Cardiac septum (tissue), 1 donor: ENCODE results near the gene CNFN. TPM values are rescaled to one million over a fixed set of nuclear protein-coding genes. Genes with fewer than 3 reads are reported as not detected.

Experiments used
- DNase-seq: peaks from one replicate; pipeline ENCODE4 v3.0.0-alpha.2; 2020; ENCODE audit warnings: low spot score
- intact Hi-C: fragments of 100-400 bp; cut with DNase I; formaldehyde crosslinking; loops from one replicate; pipeline ENCODE4 v1.14.0; 2022
- total RNA-seq: library from RNA; stranded (reverse); fragmentation: NEBNext Ultra II Directional; extraction: Animal tissue kit (Norgen Biotek cat#: 25700); gene quantifications from one replicate; pipeline ENCODE4 v1.2.1, GENCODE V29; 2021
- donor health status: DM: no; HTN: no; CAD: no.

The CNFN gene
- total RNA-seq, 1 donor from 2014 or later: 0.67 TPM

DNA sequence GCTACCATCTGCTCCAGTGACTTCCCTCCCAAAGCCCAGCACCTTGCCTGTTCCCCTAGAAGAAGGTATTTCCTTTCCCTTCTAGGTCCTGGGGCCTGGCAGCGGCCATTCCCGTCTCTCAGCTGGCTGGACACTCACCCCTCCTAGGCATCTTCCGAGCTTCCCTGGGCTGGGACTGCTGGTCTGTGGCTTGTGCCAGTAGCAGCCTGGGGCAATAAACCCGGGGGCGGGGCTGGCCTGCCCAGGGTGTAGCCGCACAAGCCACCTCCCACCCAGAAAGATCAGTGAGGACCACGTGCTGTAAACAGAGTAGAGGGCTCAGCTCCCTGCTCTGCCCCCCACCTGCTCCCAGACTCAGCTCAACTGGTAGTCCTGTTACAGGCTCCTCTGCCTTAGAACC lies 22.1 kb upstream of the CNFN start:
- intact Hi-C loops: no loop called here

DNA sequence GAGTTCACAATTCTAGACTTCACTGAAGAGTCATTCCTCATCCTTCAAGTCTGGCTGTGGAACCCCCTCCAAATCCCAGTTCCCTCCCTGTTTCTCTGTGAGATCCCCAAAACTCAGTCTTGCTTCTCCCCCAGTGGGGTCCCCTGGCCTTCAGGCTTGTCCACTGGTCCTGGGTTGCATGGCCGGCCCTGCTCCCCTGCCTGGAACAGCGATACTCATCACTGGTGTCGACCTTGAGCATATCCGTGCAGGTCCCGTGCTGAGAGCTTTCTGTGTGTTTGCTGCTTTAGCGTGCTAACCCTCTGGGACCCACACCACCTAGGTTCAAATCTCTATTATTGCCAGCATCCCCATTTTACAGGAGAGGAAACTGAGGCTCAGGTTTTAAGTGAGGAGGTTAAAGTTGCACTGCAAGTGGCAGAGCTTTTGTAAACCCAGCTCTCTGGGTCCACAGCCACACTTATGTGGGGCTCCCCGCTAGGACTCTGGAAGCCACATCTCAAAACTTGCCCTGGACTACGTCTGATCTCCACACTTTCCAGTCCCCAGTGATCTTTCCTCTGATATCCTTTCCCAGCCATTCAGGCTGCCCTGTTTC lies 21.6 kb upstream of the CNFN start:
- intact Hi-C loops: no loop called here
- no peak for DNase-seq

More for the DNA sequence above, 22.1 kb upstream of the CNFN start:
- no peak for DNase-seq

DNA sequence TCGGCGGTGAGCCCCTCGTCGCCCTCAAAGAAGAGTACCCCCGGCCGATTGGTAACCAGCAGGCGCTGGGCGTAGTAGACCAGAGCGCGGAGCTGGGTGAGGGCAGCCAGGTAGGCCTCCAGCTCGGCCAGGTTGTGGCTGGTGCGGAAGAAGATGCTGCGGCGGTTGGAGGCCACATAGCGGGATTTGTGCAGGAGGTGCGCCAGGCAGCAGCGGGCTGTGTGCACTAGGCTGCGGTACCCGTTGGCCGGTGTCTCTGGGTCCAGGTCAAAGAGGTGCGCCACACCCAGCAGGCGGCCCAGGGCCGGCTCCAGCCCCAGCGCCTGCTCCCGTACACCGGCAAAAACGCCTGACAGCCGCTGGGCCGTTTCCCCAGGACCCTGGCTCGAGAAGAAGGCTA lies 20.3 kb upstream of the CNFN start:
- intact Hi-C loops: no loop called here
- no peak for DNase-seq

DNA sequence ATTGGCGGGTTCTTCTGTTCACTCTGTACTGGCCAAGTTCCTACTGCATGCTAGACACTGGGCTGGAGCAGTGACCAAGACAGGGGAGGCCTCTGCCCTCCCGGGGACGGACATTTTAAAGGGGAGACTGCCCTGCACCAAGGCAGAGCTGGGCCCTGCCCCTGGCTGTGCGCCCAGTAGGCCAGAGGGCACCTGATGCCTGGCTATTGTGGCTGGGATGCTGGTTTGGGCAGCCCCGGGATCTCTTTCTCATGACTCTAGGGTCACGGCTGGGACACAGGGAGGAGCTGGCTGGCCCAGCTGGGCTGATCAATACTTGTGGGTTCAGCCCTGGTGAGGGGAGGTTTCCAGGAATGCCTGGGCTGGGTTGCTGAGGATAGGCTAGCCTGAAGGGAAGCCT lies 19.4 kb upstream of the CNFN start:
- peak; percentile 79 for DNase-seq
- intact Hi-C loops: no loop called here

DNA sequence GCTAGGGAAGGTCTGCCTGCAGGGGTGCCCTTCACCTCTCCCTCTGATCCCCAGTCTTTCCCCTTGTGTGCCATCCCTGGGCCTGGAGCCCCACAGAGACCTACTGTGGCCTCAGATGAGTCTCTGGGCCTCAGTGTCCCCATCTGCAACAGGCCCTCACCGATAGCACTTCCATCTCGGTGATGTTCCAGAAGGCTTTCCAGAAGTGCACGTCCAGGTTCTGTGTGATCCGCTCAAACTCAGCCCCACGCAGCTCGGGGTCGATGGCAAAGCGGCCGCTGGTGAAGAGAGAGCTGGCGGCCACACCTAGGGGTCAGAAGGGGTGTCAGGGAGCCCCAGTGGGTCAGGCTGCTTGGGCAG lies 17.7 kb upstream of the CNFN start:
- intact Hi-C loops: no loop called here
- no peak for DNase-seq

DNA sequence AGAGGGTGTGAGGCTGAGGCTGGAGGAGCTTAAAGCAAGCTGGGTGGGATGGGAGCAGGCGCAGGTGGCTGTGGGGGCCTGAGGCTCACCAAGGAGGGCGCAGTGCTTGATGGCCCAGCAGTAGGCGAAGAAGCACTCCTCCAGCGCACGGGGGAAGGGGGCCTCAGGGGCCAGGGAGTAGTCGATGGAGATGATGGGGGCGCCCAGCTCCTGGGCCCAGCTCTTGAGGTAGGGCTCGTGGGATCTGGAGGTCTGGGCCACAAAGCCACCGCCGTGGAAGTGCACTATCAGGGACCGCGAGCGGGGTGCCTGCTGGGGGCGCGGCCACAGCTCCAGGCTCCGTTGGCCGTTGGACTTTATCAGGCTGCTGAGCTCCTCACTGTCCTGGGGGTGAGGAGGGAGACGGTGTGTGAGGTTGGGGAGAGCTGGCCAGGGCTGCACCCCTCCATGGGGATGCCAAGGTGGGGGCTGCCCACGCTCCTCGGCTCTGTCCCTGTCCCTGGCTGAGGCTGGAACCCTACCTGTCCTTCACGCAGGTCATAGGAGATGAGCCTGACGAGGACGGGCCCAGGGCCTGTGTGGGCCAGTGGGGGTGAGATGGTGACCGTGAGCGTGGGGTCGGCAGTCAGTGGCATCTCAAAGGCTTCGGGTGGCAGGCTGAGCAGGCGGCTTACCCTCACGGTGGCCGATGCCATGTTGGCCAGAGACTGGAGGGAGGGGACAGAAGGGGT lies 17.2 kb upstream of the CNFN start:
- DNase-seq: no peak
- intact Hi-C loops: no loop called here

DNA sequence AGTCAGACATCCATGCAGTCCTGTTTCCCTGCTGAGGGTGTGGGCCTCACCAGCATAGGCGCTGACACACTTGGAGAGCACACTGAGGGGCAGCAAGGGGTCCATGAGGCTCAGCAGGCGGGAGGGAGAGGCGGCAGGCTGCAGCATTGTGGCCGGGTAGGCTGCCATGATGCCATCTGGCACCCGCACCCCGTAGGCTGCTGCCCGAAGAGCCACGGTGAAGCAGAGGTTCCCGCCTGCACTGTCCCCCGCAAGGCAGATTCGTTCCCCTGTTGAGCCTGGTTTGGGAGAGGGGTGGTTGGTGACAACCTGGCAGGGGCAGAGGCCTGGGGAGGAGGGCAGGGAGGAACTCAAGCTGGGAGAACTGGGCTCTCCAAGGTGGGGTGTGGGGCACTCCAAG lies 16.0 kb upstream of the CNFN start:
- no peak for DNase-seq
- intact Hi-C loops: no loop called here

DNA sequence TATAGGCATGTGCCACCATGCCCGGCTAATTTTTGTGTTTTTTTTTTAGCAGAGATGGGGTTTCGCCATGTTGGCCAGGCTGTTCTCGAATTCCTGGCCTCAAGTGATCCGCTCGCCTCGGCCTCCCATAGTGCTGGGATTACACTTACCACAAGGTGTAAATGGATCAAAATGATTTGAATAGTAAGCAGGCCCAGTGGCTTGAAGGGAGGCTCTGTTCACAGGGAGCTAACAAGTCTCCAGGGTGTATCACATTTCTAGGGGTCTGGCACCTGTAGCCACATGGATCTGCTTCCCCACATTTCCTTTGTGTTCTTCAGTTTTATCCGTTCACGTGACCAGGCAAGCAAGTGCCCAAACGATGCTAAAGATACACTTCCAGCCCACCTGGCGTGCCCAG lies 13.5 kb upstream of the CNFN start:
- intact Hi-C loops: no loop called here
- DNase-seq: no peak

DNA sequence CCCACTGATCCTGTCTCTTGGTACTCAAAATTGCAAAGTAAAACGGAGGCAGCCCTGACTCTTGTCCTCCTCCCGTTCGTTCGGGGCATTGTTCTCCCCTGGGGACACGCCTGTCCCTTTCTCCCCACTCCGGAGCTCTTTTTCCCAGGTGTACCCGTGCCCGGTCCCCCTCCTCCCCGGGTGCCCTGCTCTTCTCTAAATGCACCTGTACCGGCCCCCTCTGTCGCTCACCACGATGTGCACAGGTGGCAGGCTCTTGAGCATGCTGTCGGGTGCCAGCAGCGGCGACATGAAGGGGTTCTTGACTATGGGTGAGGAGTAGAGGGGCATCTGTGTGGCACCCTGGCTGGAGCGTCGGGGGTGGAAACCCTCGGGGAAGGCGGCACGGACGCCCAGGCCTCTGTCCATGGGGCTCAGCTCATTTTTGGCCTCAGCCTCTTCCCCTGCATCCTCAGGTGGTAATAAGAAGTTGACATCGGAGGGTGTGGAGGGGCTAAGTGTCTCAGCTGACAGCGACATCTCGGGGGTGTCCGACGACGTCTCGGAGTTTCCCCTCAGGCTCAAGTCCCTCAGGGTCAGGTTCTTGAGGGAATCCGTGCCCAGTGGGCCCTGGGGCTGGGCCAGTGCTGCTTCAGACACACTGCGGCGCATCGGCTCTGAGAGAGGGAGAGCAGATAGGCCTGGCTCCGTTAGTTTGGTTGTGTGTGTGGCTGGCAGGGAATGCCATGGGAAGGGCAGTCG lies 12.4 kb upstream of the CNFN start:
- intact Hi-C loops: loop anchor here (1.0 kb wide), 1 partner anchor 33 kb away; no protein-coding TSS in a partner anchor
- no peak for DNase-seq

DNA sequence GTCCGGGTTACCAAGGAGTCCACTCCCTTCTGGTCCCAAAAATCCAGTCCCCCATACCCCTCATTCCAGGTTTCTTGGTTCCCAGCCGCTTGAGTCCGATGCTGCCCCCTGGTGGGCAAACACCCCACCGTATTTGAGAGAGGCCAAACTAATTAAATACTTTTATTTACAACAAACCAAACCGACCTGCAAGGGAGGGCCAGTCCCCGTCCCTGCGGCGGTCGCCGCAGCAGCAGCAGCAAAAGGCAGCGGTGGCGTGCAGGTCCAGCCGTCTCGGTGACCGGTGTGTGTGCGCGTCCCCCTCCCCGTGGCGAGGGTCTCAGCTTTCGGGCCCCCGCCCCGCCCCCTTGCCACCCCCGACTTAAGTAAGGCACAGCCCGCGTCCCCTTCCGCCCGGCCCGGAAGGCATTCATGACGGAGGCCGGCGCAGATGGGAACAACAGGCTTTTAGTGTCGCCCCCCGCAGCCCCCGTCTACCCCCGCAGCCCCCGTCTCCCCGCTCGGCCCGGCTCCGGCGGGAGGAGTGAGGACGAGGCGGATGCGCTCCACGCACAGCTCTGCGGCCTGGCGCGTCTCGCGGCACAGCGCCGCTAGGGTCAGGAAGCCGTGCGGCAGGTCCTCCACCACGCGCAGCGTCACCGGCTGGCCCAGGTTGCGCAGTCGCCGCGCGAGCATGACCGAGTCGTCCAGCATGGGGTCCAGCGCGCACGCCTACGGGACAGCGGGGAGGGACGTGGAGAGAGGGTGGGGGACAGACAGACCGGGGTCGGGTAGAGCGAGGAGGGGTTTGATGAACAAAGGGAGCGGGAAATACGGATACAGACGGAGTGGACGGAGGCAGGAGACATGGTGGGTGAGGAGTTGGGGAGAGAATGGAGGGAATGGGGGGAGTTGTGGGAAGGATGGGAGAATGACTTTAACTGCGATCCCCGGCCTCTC lies 11.5 kb upstream of the CNFN start:
- peak; percentile 87 for DNase-seq

DNA sequence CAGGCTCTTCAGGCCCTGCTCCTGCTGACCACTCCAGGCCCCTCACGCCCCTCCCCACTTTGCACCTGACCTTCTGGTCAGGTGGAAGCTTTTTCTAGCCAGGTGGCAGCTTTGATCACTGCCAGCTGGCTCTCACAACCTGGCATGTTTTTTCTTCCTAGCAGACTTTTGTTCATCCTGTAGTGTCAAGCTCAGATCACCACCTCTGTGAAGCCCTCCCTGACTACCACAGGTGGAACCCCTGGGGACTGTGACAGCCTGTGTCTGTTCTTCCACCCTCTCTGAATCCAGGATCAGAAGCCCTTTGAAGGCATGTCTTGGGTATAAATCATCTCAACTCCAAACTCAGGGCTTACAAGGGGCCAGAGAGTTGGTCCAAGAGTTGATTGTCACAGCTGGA lies 10.3 kb upstream of the CNFN start:
- intact Hi-C loops: no loop called here
- no peak for DNase-seq

More for the DNA sequence above, 11.5 kb upstream of the CNFN start:
- intact Hi-C loops: loop anchor here (1.0 kb wide), 1 partner anchor 34 kb away; no protein-coding TSS in a partner anchor

DNA sequence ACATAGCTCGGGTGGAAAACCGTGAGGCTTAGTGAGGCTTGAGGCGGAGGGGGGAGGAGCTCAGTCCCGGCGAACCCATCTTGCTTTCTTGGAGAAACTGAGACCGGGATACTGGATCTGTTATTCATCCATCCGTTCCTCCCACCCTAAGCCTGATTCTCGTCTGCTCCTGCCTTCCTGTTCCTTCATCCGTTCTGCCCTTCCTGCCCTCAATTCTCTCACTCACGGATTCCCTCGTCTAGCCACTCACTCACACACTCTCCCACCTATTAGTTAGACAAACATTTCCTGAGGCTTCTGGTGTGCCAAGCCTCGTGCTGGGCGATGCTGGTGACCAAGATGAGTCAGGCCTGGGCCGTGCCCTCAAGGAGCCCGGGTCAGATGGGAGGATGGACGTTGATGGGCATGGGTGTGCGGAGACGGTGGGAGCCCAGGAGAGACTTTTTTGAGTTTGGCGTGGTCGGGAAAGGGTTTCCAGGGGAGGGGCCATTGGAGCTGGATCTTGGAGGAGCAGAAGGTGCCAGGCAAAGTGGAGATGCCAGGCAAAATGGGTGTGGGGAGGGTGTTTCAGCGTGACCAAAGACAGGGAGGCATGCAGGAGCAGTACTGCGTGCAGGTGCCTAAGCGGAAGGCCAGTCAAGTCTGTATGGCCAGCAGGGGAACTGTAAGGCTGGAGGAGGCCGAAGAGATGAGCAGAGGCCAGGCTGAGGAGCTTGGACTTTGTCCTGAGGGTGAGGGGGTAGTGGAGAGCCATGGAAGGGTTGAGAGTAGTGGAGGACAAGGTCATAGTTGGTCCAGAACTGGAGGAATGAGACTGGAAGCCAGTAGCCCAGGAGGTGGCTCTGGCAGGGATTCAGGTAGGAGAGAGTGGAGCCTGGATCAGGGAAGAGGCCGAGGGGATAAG lies 7.4 kb upstream of the CNFN start:
- intact Hi-C loops: loop anchor here (5.0 kb wide), 1 partner anchor 70 kb away; the partner anchor contains the start of gene MEGF8
- no peak for DNase-seq

DNA sequence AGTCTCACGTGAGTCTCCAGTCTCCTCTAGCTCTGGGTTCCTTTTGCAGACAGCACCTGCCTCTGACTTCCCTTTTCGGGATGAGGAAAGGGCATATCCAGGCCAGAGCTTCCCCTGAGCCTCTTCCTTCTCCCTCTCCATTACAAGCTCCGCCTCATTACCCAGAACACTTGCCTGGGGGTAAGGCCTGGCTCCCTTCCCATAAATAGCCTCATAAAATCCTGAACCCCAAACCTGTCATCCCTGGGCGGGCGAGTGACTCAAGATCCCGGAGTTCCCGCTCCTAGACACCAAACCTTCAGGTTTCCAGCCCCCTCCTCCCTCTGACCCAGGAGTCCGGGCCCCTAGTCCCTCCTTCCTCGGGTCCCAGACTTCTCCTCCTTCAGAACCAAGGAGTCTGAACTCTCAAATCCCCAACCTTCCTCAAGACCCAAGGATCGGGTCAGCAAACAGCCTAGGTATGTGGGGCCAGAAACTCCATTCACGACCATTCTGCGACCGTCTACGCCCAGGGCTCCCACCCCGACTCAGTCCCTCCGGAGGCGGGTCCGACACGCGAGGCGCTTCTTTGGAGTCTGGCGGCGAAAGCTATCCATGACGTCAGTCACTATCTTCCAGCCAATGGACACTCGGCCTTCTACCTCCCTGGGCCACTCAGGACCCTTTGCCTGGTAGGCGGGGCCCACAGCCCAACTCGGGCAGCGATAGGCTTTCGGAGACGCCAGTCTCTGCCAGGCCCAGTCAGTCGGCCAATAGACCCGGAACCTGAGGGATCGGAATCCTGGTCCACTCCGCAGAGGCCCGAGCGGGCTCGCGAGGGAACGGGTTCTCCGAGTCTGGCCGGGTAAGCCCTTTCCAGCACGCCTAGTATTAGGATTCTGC lies 6.5 kb upstream of the CNFN start:
- DNase-seq: peak; percentile 100
- intact Hi-C loops: loop anchor here (5.0 kb wide), 1 partner anchor 69 kb away; the partner anchor contains the start of gene MEGF8

DNA sequence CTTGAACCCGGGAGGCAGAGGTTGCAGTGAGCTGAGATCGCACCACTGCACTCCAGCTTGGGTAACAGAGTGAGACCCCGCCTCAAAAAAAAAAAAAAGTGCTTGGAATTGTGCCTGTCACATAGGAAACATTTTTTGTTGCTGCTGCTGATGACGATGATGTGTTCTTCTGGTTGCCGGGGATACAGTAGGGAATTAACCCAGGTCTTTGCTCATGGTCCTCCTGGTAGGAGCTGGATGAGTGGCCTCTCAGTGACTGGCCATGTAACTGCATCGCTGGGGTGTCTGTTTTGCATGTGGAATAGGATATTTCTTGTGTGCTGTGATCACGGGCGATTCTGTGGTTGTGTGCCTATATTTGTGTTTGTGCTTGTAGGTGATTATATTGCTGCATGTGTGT lies 4.7 kb upstream of the CNFN start:
- no peak for DNase-seq
- intact Hi-C loops: loop anchor here (5.0 kb wide), 1 partner anchor 67 kb away; the partner anchor contains the start of gene MEGF8

DNA sequence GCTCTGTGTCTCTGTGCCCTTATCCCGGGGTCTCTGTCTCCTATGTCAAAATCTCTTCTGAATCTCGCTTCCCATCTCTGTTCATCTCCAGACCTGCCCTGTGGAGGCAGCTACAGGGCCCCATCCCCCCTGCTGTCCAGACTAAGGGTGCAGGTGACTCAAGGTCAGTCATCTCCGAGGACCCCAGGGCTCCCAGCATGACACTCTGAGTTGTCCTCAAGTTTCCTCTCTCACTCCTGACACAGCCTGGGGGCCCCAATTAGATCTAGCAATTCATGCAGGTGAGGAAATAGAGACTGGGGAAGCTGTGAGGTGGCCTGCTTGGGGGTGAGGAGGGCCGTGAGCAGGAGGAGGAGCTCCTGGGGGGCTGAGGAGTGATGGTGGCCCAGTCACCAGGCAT lies 2.1 kb upstream of the CNFN start:
- no peak for DNase-seq
- intact Hi-C loops: no loop called here

DNA sequence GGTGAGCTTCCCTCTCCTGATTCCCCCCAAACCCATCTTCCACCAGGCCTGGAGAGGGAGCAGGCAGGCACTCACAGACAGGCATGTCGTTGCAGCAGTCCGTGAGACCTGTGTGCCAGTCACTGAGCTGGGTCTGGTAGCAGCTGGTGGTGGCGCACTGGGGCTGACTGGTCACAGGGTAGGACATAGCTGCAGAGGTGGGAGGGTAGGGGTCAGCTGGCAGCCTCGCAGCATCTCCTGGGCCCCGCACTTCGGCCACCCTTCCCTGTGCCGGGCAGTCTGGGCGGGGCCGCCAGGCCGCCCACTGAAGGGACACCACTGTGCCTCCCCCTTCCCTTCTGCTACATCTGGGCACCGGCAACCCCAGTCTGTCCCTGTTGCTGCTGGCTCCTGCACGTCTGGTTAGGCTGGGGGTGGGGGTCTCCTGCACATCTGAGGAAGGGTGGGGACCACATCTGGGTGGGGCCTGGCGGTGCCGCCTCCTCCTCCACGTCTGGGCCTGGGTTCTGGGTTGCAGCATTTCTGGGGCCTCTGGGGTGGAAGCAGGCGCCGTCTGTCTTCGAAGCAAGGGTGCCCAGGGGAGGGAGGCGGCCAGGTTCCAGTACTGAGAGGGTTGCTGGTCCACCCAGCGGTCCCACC lies 1.1 kb downstream of the CNFN start:
- DNase-seq: no peak
- intact Hi-C loops: no loop called here
